GM21381 (cell line): ENCODE data around the gene AIF1L.

Source experiments
- ATAC-seq: cut with Tn5 transposase; IDR thresholded peaks from one replicate; pipeline ENCODE4 v1.9.1; 2021; ENCODE audit warnings: mild to moderate bottlenecking, moderate library complexity; ENCODE audit not compliant: unreplicated experiment

AIF1L gene

DNA sequence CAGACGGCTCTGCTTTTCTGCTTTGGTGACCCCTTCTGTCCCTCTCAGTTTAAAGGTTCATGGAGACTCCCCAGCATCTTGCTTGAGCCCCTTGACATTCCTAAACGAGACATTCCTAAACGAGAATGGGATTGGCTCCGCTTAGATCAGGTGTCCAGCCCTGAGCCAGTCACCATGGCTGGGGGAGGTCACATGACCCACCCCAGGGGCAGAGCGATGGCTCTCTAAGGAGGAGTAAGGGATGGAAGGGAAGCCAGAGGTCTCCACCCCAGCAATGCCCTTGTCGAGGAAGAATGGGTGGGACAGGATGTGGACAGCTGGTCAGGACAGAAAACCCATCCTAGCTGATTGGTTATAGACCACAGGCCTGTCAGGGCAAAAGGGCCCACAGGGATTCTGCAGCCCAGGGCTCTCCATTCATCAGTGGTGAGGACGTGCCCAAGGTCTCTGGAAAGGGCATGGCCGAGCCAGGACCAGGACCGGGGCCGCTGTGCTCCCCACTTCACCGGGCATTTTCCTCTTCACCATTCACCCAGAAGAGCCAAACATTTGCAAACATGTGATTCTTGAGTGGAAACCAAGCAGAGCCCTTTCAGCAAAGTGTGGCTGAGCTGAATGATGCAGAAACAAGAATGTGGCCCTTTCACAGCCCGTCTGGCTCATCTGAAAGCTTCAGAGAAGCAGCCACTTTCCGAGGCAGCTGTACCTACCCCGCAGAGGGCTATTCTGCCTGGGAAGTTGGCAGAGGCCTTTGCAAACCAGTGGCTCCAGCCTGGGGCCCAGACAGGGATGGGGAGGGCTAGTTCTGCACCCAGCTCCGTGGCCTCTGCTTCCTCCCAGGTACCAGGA is 19.8 kb upstream of the AIF1L start:
- no peak for ATAC-seq

DNA sequence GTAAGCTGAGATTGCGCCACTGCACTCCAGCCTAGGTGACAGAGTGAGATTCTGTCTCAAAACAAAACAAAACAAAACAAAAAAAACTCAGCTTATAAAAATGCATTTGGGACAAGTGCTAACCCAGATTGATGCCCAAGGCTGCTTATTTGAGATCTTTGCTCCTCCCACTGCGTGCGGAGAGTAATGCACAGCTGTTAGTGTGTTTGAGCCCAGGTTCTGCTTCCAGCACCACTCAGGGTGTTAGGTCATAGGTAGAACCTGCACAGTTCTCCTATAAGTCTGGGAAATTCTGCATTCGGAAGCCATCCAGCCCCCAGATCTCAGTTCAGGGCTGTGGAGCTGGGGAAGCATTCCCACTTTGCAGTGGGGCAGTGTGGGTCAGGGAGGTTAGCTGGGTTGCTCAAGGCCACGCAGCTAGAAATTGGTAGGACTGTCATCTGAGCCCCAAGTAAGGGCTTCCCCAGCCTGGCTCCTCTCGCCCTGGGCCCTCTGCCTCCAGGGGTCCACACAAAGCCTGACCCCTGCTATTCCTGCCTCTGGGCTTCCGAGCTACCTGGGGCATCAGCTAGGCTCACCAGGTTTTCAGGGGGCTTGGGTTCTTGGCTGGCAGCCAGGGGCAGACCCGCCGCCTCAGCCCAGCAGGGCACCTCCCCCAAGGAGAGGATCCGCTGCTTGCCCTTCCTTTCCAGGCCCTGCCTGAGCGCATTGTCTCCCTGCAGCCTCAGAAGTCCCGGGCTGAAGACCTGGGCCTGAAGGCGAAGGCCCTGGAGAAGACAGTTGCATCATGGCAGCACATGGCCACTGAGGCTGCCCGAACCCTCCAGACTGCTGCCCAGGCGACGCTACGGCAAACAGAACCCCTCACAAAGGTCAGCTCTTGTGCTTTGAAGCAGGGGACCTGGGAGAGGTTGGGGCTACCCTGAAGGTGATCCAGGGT is 17.6 kb upstream of the AIF1L start:
- ATAC-seq = no peak

GRCh38 chr9:131080589-131080988 is 15.7 kb upstream of the AIF1L start:
- ATAC-seq = no peak

DNA sequence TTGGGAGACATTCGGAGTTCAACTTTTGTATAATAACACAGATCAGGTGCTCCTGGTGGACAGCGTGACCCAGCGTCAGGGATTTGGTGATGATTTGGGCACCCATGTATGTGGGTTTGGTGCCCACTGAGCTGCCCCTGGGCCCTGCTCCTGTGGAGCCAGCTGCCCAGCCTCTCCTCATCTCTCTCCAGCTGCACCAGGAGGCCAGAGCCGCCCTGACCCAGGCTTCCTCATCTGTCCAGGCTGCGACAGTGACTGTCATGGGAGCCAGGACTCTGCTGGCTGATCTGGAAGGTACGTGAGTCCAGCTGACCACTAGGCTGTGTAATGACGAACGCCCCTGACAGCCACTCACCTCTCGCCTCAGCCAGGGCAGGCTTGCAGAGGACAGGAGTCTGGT is 14.5 kb upstream of the AIF1L start:
- ATAC-seq = no peak

DNA sequence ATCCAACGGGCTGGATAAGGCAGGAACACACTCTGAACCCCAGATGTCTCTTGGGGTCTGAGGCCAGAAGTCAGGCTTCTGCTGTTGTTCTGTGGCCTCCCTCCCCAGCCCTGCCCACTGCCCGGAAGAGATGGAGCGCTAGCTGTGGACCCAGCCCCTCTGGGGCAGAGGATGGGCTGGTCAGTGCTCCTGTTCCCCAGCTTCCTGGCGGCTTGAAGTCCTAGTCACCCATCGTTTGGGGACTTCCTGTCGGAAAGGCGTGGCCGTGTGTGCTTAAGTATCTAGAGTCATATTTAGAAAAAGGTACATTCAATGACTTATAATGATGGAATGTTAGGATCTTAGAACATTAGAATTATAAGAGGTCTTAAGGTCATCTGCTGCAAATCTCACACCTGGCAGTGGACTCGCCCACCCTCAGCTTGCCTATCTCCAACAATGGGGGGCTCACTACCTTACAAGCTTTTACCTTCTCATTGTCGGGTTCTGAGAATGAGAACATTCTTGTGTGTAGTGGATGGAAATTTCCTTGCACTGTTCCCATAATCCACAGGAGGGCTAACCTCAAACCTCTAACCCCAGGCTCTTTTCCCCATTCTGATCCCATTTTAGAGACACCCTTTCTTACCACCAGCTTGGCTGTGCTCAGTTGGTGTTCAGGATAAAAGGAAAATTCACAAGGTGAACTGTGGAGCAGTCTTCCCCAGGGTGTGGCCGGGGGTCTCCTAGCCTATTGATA is 13.4 kb upstream of the AIF1L start:
- no peak for ATAC-seq

DNA sequence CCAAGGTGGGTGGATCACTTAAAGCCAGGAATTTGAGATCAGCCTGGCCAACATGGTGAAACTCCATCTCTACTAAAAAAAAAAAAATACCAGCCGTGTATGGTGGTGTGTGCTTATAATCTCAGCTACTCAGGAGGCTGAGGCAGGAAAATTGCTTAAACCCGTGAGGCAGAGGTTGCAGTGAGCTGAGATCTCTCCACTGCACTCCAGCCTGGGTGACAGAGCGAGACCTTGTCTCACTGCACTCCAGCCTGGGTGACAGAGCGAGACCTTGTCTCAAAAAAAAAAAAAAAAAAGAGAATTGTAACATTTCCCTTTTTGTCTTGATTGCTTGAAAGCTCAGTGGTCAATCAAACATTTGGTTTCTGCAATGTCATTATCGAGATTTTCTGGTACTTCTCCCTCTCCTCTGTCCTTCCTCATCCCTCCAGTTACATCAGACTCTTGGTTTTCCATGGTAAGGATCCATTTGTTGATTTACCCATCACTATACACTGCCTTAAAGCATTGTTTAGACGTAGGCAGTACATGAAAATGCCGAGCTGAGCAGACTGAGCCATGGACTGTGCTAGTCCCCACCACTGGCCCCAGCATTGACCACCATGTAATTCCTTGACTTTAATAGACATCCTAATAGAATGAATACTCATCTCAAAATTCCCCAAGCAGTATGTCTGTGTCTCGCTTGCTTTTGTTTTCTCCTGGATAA is 11.5 kb upstream of the AIF1L start:
- no peak for ATAC-seq

DNA sequence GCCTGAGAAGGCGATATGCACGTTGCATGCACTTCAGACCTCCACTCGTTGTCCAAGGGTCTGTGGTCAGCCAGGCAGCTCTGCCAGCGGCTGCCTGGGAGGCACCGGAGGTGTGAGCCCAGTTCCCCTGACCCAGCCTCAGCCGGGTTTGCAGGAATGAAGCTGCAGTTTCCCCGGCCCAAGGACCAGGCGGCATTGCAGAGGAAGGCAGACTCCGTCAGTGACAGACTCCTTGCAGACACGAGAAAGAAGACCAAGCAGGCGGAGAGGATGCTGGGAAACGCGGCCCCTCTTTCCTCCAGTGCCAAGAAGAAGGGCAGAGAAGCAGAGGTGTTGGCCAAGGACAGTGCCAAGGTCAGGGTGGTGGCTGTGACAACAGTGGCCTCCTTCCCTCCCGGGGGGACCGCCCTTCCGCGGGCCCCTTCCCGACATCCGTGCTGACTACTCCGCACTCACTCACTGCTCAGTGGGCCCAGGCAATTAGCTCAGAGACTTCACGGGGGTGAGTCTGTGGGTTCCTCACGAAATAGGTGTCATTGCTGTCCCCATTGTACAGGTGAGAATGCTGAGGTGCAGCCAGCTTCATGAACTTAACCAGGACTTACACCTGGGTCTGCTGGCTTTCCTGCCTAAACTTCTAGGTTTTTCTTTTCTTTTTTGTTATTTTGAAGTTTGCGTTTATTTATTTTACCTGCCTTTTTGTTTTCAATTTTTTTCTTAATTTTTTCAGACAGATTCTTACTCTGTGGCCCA is 10.8 kb upstream of the AIF1L start:
- ATAC-seq = no peak

- no peak for ATAC-seq
Measured at GRCh38 chr9:131087354-131087893, 8.9 kb upstream of the AIF1L start.

- ATAC-seq = no peak
Measured at GRCh38 chr9:131090025-131090787, 6.1 kb upstream of the AIF1L start.

GRCh38 chr9:131091352-131091992 is 4.9 kb upstream of the AIF1L start:
- ATAC-seq = no peak

GRCh38 chr9:131092030-131092429 is 4.3 kb upstream of the AIF1L start:
- ATAC-seq = no peak

GRCh38 chr9:131092548-131093440 is 3.5 kb upstream of the AIF1L start:
- ATAC-seq = no peak

DNA sequence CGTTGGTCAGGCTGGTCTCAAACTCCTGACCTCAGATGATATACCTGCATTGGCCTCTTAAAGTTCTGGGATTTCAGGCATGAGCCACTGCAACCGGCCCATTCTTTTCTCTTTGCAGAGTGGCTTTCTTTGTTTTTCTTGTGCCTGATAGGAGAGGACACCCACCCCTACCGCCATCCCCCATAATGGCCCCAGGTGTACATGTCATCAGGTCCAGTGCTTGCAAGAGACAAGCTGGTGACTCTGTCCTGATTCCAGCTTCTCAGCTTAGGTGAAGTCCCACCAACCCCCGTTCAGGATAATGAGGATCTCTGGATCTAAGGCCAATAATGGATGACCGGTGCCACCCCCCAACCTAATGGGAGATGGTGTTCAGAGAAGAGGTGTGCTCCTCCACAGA is 2.3 kb upstream of the AIF1L start:
- no peak for ATAC-seq

DNA sequence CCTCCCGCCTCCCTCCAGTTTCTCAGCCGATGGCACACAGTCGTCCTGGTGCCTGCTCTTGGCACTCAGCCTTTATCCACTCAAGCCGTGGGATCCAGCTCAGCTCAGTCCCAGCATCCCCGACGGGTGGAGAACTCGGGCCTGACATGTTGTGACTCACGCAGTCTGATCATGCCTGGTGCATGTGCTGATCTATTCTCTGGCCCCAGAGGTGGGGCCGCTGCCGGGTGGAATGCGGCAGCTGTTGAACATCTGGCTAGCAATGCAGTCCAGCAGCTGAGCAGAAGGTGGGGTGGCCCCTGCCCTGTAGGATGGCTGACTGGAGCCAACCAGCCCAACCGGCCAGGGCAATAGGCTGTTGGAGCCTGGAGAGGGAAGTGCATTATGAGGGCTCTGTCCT is 1.7 kb upstream of the AIF1L start:
- no peak for ATAC-seq

DNA sequence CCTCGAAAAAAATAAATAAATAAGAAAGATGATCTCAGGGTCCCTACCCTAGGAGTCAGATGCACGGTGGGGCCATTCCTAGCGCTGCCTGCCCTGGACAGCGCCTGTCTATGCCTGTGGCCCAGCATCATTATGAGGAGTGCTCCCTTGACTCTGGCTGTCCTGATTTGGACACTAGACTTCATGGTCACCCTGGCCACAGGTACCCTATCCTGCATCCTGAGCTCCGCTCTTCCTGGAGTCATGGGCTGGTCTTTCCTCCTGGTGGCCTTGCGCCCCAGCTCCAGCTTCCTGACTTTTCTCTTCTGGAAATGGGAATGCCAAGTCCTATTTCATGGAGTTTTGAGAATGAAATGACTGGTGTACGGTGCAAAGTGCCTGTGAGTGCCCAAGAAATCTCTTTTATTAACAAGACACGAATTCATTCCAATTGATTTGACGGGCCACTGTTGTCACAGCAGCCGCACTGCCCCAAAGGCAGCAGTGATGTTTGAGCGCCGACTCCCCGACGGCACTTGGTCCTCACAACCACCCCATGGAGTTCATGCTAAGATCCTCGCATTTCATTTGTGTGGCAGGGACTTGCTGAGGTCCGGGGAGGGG is 564 bp upstream of the AIF1L start:
- ATAC-seq = no peak

DNA sequence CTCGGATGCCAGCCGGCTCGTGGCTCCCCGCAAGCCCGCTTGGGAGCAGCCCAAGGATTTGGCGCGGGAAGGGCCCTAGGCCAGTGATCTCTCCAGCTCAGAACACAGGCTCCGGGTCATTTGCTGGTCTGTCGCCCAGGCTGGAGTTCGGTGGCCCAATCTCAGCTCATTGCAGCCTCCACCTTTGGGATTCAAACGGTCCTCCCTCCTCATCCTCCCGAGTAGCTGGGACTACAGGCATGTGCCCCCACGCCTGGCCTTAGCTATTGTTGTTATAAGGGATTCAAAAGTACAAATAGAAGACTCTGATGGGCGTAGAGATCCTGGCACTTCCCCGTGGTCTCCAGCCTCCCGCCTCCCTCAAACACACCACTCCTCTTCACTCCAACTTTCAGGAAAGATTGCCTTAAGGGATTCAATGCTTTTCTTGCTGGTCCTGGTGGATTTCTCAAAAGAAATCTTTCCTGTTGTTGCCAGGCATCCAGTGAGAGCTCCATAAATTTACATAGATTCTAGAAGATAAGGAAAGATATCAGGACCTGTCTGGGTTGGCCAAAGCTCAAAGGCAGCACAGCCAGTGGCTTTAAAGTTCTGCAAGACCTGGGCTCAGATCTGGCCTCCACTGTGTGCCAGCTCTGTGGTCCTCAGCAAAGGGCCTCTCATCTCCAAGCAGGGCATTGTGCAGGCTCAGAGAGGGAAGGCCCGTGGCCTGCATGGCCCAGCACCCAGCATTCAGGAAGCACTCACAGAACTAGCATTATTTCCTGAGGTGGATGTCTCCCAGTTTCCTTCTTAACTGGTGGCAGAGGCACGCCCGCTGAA is 1.0 kb downstream of the AIF1L start:
- ATAC-seq = no peak
